Ovary (tissue), 3 donors: ENCODE results near the gene CCDC85B.

ENCODE experiments used
- CTCF ChIP-seq, 3 donors: fragments of 450-650 bp in 2 of 3; fragments of 200-600 bp in 1 of 3; IDR thresholded peaks; one replicate each; pipeline versions ENCODE4 v1.5.1 to v1.8.0; 2016 to 2022; ENCODE audit warnings: antibody characterized with exemption in 3 of 3, mild to moderate bottlenecking in 1 of 3
- POLR2A ChIP-seq: fragments of 450-650 bp; IDR thresholded peaks from one replicate; pipeline ENCODE4 v1.6.1; 2017; ENCODE audit warnings: antibody characterized with exemption, mild to moderate bottlenecking, moderate library complexity
- donor health status: DM: no; HTN: no; CAD: no.

GRCh38 chr11:65843811-65844210 lies 46.7 kb upstream of the CCDC85B start:
- TF ChIP-seq CTCF (IDR thresholded peaks at IDR 0.05) (no peak), POLR2A (no peak)
